ENCODE measurements around the gene FBLL1. TPM values are rescaled to one million over a fixed set of nuclear protein-coding genes. Genes with fewer than 3 reads are reported as not detected.

Gene FBLL1
- total and polyA plus RNA-seq, 2 of the 4 experiments (the other 2 are of a cell fraction): 0.18 to 0.29 TPM

GRCh38 chr5:168552146-168552545, 23.0 kb downstream of the FBLL1 start:
- Histone ChIP-seq H2BK120ac (ENCODE audit: low read depth, low read length) (no peak overlapping the region), H3K9me3 (ENCODE audit: control insufficient read depth, insufficient read depth, low read length) (no peaks in the 10 kb centered on the region), H3K27ac (ENCODE audit: insufficient read depth, low read length) (no peak overlapping the region), H2BK15ac (ENCODE audit: low read depth, low read length) (no peak overlapping the region), H3K56ac (ENCODE audit: extremely low read depth, insufficient read depth, low read length) (no peak overlapping the region), H2AK9ac (replicated peaks; ENCODE audit: low read depth, low read length, poor library complexity) (no peak overlapping the region), H3K9me1 (ENCODE audit: insufficient read depth, low read length) (no peaks in the 10 kb centered on the region; the same call in 1 of the 2 replicates), H2AFZ (replicated peaks; ENCODE audit: low read length, poor library complexity) (no peak overlapping the region), H3K4me3 (ENCODE audit: insufficient read depth, low read depth, low read length) (no peak overlapping the region), H4K8ac (ENCODE audit: low read depth in 2 of 2, low read length in 2 of 2) (no peak overlapping the region), H2BK5ac (ENCODE audit: low read depth, low read length, poor library complexity, severe bottlenecking) (no peak overlapping the region), H2AK5ac (ENCODE audit: low read depth, low read length) (no peak overlapping the region), H2BK20ac (ENCODE audit: low read depth, low read length) (no peak overlapping the region), H4K20me1 (ENCODE audit: insufficient read depth, low read length) (peaks cover 9% of the 10 kb centered on the region; the same call in 1 of the 2 replicates), H3K4ac (ENCODE audit: low read depth, low read length) (no peak overlapping the region), H3K14ac (replicated peaks; ENCODE audit: low read depth, low read length) (no peak overlapping the region), H3K23ac (ENCODE audit: low read depth, low read length) (no peak overlapping the region), H3K4me1 (ENCODE audit: control insufficient read depth, insufficient read depth, low read length) (0 out of 2 replicates have a peak, but pooled peaks cover 4% of the 10 kb centered on the region), H3K18ac (ENCODE audit: low read depth, low read length) (no peak overlapping the region), H4K5ac (ENCODE audit: low read depth, low read length) (no peak overlapping the region), H3K27me3 (ENCODE audit: control insufficient read depth, insufficient read depth, low read length) (no peaks in the 10 kb centered on the region), H3K9ac (ENCODE audit: low read depth, low read length) (no peak overlapping the region), H4K91ac (ENCODE audit: insufficient read depth, low read depth, low read length) (no peak overlapping the region), H3K4me2 (ENCODE audit: low read depth, low read length) (no peak overlapping the region; the same call in none of the 2 replicates), H3K79me1 (ENCODE audit: low read depth in 1 of 2, low read length in 2 of 2) (peaks cover 11 to 21% of the 10 kb centered on the region in 2 experiments), H3K36me3 (ENCODE audit: control insufficient read depth, insufficient read depth, low read length) (peaks cover 11% of the 10 kb centered on the region)
- WGBS, 2 experiments (ENCODE audit: extremely low coverage in 2 of 2, insufficient read length in 1 of 2): no CpG with 5 or more reads among the region's 1 CpG
- no peak for TF ChIP-seq RAD21 (IDR thresholded peaks at IDR 0.05; ENCODE audit: low read length)
- no peak for TF ChIP-seq POLR2A (IDR thresholded peaks at IDR 0.05; ENCODE audit: low read depth, low read length)
- TF ChIP-seq ELK1 (IDR thresholded peaks at IDR 0.05; ENCODE audit: borderline replicate concordance, low read depth, low read length): no peak
- ATAC-seq (ENCODE audit: low read depth) (peak; percentile 64), DNase-seq (peak; percentile 97)
- ChIA-PET POLR2A (ENCODE audit: unreplicated experiment) (no interaction called here), CTCF (interaction anchor here (0.6 kb wide), 1 partner anchor 539 kb away, joined by 3 read pairs; no protein-coding TSS in a partner anchor)
- dilution Hi-C loops (cut with HindIII; ENCODE audit: low sequenced_read_pairs, unreplicated experiment): no loop called here
- intact Hi-C loops (cut with micrococcal nuclease): loop anchor here (5.0 kb wide), 1 partner anchor 60 kb away; no protein-coding TSS in a partner anchor
- no TSS peak for BruUV-seq (replicated peaks)
- in situ Hi-C loops (cut with MboI; ENCODE audit: low sequenced_read_pairs): no loop called here
